Measurements from ENCODE around the gene IL17RC.

The IL17RC gene

DNA sequence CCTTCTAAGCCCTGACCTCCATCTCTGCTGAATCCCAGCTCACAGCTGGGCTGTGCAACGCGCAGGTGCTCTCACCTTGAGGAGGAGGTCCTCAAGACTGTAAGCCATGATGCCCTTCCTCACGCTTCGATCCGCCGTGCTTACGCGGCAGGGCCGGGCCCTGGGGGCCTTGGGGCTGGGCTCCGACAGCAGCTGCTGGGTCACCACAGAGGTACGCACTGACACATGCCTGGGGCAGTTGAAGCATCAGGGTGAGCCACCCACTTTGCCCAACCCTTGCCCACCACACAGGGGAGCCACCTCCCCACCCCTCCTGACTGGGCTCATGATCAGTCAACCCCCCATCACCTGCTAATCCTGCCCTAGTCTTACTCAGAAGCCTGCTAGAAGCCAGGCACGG lies 39.9 kb upstream of the IL17RC start:
- no peaks in the 10 kb centered on the region for H3K27me3 ChIP-seq
- H3K9me3 ChIP-seq, result no peaks in the 10 kb centered on the region
- no peak for DNase-seq
- no peaks in the 10 kb centered on the region for H3K4me1 ChIP-seq
- no peaks in the 10 kb centered on the region for H3K36me3 ChIP-seq
- TF ChIP-seq, protein P1, sequence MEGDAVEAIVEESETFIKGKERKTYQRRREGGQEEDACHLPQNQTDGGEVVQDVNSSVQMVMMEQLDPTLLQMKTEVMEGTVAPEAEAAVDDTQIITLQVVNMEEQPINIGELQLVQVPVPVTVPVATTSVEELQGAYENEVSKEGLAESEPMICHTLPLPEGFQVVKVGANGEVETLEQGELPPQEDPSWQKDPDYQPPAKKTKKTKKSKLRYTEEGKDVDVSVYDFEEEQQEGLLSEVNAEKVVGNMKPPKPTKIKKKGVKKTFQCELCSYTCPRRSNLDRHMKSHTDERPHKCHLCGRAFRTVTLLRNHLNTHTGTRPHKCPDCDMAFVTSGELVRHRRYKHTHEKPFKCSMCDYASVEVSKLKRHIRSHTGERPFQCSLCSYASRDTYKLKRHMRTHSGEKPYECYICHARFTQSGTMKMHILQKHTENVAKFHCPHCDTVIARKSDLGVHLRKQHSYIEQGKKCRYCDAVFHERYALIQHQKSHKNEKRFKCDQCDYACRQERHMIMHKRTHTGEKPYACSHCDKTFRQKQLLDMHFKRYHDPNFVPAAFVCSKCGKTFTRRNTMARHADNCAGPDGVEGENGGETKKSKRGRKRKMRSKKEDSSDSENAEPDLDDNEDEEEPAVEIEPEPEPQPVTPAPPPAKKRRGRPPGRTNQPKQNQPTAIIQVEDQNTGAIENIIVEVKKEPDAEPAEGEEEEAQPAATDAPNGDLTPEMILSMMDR (IDR thresholded peaks at IDR 0.05; ENCODE audit: low read depth, low read length), result no peak
- H3K4me3 ChIP-seq (ENCODE audit: low read depth, low read length), result no peak overlapping the region

DNA sequence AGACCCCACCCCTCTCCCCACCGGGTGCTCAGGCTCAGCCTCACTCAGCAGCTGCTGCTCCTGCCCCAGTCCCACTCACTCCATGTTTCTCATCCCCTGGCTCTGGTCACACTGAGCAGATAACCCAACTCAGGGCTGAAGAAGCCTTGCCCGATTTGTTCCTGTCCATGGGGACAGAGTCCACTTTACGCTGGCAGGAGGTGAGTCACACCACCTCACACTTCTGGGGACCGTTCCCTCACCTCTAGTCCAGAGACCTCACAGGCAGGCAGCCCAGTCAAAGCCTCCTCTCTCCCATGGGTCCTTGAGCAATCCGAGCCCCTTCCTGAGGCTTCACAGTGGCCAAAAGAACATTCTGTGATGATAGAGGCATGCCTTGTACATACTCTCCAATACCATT lies 38.2 kb upstream of the IL17RC start:
- no peaks in the 10 kb centered on the region for H3K4me1 ChIP-seq
- DNase-seq, result no peak
- no peaks in the 10 kb centered on the region for H3K9me3 ChIP-seq
- no peaks in the 10 kb centered on the region for H3K27me3 ChIP-seq
- H3K36me3 ChIP-seq, result no peaks in the 10 kb centered on the region
- no peak overlapping the region for H3K4me3 ChIP-seq (ENCODE audit: low read depth, low read length)
- TF ChIP-seq, protein P1 (IDR thresholded peaks at IDR 0.05; ENCODE audit: low read depth, low read length), result no peak

DNA sequence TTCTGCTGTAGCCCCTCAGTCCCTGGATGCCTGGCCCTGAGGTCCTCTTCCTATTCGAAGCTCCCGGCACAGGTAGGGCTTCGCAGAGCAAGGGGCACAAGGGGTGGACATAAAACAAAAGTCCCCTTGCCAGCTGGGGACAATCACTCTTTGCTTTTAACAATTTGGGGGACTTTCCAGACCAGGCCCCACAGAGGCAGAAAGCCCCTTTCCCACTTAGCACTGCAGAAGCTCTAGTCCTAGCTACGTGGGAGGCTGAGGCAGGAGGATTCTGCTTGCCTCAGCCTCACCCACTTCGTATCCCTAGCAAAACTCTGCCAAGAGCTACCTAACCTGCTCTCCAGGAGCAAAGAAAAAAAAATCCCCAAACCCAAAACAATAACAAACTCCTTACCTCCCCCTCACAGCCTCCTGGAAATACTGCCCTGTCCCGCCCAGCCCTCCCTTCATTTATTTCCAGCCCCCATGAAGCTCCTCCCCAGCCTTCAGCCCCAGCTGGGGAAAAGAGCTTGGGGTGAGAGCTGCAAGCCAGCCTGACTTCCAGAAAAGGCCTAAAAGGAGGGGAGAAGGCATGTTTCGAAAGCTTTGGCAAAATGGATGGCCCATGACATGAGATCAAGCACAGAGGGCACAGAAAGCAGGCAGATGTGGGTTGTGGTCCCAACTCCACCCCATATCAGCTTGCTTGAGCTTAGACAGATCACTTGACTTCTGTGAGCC lies 36.9 kb upstream of the IL17RC start, which contains the start of gene CIDEC:
CIDEC (minus strand) TSS at position 424 of the 720 bp plus-strand sequence. CDS start 1,767 bp downstream, outside the sequence.
- TF ChIP-seq, protein P1 (IDR thresholded peaks at IDR 0.05; ENCODE audit: low read depth, low read length), result no peak
- H3K4me1 ChIP-seq, result no peaks in the 10 kb centered on the region
- no peaks in the 10 kb centered on the region for H3K36me3 ChIP-seq
- H3K4me3 ChIP-seq (ENCODE audit: low read depth, low read length), result no peak within 1 kb of the TSS
- DNase-seq, result no peak
- no peaks in the 10 kb centered on the region for H3K9me3 ChIP-seq
- H3K27me3 ChIP-seq, result no peaks in the 10 kb centered on the region

DNA sequence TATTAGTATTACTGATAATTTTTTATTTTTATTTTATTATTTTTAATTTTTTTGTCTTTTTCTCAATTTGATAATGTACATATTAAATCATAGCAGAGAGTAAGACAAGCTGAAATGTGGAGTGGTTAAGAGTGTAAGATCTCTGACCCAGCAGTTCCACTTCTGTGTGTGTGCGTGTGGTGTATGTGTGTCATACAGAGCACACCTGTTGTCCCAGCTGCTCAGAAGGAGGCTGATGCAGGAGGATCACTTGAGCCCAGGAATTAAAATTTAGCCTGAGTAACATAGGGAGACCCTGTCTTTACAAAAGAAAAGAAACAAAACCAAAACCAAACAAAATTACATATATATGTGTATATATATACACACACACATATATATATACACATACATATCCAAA lies 35.5 kb upstream of the IL17RC start:
- Histone ChIP-seq H3K36me3 (no peaks in the 10 kb centered on the region), H3K27me3 (no peaks in the 10 kb centered on the region), H3K4me3 (ENCODE audit: low read depth, low read length) (no peak overlapping the region), H3K9me3 (no peaks in the 10 kb centered on the region), H3K4me1 (no peaks in the 10 kb centered on the region)
- no peak for DNase-seq
- TF ChIP-seq, protein P1 (IDR thresholded peaks at IDR 0.05; ENCODE audit: low read depth, low read length), result no peak

DNA sequence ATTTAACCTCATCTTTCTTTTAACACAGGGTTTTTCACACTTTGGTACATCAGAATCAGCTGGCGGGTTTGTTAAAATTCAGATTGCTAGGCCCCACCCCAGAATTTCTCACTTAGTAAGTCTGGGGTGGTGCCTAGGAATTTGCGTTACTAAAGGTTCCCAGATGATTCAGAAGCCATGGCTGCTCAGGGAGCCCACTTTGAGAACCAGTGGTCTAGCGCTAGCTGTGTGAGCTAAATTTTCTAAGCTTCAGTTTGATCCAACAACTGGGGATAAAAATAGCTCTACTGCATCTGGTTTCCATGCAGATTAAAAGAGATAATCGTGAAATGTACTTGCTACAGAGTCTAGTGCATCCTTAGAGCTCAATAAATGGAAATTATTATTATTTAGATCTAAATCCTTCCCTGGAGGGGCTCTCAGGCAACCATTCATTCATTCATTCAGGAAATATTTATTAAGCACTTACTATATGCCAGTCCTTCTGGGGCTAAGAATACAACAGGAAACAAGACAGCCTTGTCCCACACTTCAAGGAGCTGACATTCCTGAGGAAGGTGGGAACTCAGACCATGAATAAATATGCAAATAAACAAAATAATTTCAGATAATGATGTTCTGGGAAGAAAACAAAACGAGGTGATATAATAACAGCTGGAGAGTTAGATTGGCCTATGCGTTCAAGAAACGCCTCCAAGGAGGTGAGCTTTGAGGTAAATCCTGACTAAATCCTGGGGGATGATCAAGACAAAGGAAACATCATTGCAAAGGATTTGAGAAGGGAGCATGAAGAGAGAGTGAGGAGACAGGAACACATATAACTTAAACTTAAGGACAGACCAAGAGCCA lies 33.0 kb upstream of the IL17RC start:
- Histone ChIP-seq H3K27me3 (no peaks in the 10 kb centered on the region), H3K9me3 (no peaks in the 10 kb centered on the region), H3K4me1 (no peaks in the 10 kb centered on the region), H3K4me3 (ENCODE audit: low read depth, low read length) (no peak overlapping the region), H3K36me3 (no peaks in the 10 kb centered on the region)
- DNase-seq, result no peak
- TF ChIP-seq, protein P1 (IDR thresholded peaks at IDR 0.05; ENCODE audit: low read depth, low read length), result no peak
